ENCODE results near the gene THAP8.

DNA sequence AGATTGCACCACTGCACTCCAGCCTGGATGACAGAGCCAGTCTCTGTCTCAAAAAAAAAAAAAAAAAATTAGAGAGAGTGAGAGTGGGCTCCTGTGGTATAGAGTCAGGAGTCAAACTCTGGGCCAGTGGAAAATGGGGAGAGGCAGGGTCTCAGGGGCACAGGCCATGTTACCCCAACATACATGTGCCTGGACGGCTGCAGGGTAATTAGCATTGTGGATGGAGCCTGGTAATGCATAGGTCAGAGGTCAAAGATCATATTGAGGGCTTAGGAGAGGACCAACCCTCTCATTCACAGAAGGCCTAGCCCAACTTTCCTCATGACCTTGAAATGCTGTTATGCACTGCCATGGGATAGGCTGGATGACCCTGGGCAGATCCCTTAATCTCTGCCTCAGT is 28.5 kb downstream of the THAP8 start:
- TF ChIP-seq NBN (IDR thresholded peaks at IDR 0.05) = no peak
- TF ChIP-seq, protein P1, sequence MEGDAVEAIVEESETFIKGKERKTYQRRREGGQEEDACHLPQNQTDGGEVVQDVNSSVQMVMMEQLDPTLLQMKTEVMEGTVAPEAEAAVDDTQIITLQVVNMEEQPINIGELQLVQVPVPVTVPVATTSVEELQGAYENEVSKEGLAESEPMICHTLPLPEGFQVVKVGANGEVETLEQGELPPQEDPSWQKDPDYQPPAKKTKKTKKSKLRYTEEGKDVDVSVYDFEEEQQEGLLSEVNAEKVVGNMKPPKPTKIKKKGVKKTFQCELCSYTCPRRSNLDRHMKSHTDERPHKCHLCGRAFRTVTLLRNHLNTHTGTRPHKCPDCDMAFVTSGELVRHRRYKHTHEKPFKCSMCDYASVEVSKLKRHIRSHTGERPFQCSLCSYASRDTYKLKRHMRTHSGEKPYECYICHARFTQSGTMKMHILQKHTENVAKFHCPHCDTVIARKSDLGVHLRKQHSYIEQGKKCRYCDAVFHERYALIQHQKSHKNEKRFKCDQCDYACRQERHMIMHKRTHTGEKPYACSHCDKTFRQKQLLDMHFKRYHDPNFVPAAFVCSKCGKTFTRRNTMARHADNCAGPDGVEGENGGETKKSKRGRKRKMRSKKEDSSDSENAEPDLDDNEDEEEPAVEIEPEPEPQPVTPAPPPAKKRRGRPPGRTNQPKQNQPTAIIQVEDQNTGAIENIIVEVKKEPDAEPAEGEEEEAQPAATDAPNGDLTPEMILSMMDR (IDR thresholded peaks at IDR 0.05 in 2 of 3, conservative IDR thresholded peaks at IDR 0.05 in 1 of 3; ENCODE audit: control insufficient read depth in 2 of 3, extremely low read depth in 1 of 3, insufficient read depth in 1 of 3, low read depth in 3 of 3, low read length in 3 of 3) = no peak
